Mammary epithelial cell (primary cell): Measurements from ENCODE around the gene MYL5.

Experiments used
- CTCF ChIP-seq, 2 donors: IDR thresholded peaks in 1 of 2; conservative IDR thresholded peaks in 1 of 2; 2 replicates each; pipeline ENCODE4 v1.5.1; 2011 to 2012; ENCODE audit warnings: inconsistent platforms in 2 of 2, low read length in 2 of 2, mild to moderate bottlenecking in 2 of 2, control low read depth in 1 of 2, low read depth in 1 of 2; ENCODE audit not compliant: insufficient read depth in 1 of 2; ENCODE audit errors: extremely low read depth in 1 of 2
- EZH2 ChIP-seq: IDR thresholded peaks from 2 replicates; pipeline ENCODE4 v1.6.1; 2012; ENCODE audit warnings: low read length, inconsistent platforms, borderline replicate concordance

- TF ChIP-seq CTCF (conservative IDR thresholded peaks at IDR 0.05 in 1 of 2, IDR thresholded peaks at IDR 0.05 in 1 of 2; ENCODE audit: extremely low read depth in 1 of 2, insufficient read depth in 1 of 2, low read depth in 1 of 2, low read length in 2 of 2) = no peak
- TF ChIP-seq EZH2 = no peak
Measured at GRCh38 chr4:667545-667925, 6.8 kb upstream of the MYL5 start.
